HG02973 (cell line): ENCODE results near the gene CLTCL1.

Experiments
- ATAC-seq: cut with Tn5 transposase; IDR thresholded peaks from one replicate; pipeline ENCODE4 v1.9.1; 2021; ENCODE audit warnings: moderate library complexity; ENCODE audit not compliant: unreplicated experiment

CLTCL1 gene

DNA sequence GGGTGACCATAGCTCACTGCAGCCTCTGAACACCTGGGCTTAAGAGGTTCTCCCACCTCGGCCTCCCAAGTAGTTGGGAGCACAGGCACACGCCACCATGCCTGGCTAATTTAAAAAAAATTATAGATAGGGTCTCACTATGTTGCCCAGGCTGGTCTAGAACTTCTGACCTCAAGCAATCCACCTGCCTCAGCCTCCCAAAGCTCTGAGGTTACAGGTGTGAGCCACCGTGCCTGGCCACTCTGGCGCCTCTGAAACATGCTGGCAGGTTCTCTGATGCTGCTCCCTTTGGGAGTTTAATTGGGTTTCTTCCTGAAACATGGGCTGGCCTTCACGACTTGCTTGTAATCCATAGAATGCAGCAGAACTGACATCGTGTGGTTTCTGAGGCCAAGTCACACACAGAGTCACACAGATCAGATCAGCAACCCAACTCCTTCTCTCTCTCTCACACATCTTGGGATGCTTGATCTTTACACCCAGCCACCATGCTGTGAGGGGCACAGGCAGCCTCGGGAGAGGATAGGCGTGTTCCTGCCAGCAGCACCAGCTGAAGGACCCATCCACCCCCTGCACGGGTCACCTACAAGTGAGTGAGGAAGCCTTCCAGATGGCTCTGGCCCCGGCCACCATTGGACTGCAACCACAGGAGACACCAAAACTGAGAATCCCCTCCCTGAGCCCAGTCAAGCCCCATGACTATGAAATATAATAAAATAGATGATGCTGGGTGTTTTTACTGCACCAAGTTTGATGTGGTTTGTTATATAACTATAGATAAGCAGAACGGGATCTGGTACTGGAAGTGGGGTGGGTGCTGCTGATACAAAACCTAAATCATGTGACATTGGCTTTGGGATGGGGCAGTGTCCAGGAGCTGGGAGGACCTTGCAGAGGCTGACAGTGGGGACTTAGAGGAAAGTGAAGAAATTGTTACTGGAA is 138.3 kb downstream of the CLTCL1 start:
- no peak for ATAC-seq

DNA sequence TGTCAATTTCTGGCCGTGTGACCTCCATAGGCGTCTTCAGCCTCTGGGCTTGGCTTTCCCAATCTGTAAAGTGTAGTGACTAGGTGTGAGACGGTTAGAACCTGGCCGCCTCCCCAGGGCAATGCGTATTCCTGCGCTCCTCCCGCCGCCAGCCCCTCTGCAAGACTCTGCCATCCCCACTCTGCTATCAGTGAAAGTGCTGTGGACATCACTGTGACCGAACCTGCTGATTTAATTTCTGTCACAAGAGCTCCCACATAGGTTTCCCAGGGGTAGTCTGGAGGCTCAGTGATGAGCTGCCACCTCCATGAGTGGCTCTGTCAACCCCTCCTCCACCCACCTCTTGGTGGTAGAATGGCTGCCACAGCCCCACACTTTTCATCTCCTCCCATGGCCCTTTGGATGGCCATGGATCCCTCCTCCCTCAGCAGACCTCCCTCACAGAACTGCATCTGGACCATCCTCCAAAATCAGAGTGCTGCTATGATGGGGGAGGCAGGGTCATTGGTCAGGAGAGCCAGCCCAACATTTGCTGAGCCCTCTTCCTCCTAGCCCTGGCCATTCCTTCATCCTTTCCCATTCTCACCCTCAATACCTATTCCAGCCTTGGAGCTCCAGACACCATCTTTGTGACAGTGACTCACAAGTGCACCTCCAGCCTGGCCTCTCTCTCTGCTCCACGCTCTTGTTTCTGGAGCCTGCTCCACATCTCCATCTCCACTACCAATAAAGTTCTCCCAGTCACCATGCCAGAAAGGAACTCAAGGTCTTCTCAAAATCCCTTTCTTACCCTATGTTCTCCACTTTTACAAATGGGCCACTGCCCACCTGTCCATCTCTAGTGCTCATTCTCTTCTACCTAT is 140.0 kb downstream of the CLTCL1 start:
- ATAC-seq, result no peak

DNA sequence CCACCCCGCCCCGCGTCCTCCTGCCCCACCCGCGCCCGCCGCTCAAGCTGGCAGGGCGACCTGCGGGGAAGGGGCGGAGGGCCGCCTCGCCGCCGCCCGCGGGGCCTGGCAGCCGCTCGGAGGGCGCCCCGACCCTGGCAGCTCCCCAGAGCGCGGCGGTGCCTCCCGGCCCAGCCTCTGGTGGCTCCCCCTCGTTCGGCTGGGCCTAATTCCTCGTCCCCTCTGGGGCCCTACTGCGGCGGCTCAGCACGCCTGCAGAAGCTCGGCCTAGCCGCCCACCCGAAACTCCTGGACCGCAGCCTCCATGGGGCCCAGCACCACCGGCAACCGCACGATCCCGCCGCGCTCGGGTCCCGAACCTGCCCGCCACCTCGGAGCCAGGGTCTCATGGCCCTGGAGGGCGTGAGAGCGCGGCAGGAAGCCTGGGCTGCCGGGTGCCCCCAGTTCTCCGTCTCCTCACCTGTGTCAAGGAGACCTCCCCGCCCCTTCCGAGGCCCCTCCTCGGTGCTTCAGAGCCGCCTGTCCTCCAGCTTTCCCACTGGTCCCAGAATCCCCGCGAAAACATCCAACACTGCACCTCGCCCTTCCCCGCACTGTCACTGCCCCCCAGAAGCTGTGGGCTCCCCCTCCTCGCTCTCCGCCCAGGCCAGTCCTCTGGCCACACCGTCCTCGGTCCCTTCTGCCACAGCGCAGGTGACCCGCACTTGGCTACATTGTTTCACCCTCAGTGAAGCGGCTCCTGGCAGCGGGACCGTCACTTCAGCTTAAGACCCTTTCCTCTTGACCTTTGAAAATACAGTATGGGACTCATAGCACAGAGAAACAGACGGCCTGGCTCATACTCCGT is 140.8 kb downstream of the CLTCL1 start:
- no peak for ATAC-seq

DNA sequence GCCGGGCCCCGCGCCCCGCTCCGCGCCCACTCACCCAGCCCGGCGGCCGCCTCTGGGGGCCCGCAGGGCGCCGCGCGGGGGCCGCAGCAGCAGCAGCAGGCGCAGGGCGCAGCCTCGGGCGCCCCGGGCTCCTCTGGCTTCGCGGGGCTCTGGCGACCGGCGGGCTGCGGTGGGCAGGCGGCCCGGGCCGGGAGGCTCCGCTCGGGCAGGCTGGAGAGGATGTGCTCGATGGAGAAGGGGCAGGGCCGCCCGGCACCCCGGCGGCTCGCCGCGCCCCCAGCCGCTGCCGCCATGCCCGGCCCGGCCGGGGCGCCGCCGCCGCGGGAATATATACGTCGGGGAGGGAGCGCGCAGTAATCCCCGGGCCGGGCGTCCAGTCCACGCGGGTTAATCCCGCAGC is 141.5 kb downstream of the CLTCL1 start, which contains the start of gene GSC2:
GSC2 (minus strand) TSS at position 302 of the 400 bp plus-strand sequence; CDS start at position 293, 9 bp downstream.
- no peak for ATAC-seq

DNA sequence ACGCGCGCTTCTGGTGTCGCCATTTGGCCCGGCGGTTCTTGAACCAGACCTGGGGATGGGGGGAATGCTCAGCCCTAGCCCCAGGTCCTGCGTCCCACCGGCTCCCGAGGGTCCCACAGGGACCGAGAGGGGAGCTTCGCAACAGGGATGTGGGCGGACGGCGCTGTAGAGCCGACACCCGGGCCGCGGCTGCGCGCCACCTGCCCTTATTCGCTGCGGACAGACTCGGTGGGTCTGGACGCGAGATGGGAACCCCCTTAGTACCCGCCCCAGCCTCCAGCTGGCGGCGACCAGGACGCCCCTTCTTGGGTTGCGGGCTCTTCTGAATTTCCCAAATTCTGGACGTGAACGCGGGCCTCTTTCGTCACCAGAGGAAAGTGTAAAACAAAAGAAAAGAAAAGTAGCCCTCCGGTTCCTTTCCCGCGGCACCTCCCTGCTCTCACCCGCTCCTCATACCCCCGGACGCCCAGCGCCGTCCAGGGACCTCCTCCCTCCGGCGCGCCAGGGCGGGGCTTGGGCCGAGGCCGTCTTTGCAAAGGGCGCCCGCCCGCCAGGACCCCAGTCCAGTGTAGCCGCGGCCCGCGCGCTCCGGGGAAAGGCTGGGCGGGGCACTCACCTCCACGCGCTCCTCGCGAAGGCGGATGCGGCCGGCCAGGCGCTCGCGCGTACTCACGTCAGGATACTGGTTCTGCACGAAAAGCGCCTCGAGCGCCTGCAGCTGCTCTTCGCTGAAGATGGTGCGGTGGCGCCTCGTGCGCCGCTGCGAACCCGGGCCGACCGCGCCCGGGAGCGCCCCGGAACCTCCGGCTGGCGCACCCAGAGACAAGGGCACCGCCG is 142.3 kb downstream of the CLTCL1 start:
- no peak for ATAC-seq

DNA sequence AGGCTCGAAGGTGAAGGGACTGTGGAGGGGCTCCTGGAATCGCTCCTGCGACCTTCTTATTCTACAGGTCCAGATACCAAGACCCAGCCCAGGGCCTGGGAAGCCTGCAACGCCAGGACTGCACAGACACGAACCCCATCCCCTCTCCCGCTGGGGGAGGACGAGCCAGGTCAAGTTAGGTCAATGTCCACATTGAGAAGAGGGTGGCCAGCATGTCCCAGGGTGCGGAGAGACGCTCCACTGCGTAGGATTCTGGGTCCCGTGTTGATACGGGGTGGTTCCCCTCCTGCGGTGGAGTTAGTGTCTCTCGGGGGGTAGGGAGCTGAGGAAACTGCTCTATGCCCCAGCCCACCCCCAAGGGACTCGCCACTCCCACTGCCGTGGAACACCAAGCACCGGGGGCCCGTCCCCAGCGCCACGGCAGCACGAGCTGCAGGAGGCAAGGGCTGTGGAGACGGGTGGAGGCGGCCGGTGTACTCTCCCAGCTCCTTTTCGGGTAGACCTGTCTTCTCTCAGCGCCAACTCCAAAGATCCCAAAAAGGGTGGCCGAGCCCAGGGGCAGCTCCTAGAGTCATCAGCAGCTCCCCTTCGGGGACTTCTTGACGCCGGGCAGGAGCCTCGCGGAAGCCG is 143.0 kb downstream of the CLTCL1 start:
- no peak for ATAC-seq

DNA sequence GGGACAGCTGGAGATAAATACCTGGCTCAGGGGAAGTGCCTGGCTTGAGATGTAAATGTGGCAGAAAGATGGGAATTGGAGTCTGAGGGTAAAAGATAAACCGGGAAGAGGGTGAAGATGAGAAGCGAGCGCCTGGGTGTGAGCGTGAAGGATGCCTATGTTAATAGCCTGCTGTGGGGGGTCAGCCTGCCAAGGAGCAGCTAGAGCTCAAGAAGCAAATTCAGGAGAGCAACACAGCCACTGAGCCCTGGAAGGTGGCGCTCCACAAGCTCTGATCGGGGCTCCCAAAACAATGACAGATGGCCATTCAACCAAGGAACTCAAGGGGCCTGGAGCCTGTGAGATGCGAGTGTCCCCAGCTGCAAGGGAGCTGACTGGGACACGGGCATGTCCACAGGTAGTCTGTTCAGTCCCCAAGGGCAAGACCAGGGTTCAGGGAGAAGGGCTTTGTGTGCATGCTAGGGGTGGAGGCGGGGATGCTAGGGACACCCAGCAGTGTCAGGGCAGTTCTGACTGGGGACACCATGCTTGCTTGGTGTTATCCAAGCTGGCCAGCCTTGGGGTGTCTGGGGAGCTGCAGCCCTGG is 144.2 kb downstream of the CLTCL1 start:
- ATAC-seq, result no peak

DNA sequence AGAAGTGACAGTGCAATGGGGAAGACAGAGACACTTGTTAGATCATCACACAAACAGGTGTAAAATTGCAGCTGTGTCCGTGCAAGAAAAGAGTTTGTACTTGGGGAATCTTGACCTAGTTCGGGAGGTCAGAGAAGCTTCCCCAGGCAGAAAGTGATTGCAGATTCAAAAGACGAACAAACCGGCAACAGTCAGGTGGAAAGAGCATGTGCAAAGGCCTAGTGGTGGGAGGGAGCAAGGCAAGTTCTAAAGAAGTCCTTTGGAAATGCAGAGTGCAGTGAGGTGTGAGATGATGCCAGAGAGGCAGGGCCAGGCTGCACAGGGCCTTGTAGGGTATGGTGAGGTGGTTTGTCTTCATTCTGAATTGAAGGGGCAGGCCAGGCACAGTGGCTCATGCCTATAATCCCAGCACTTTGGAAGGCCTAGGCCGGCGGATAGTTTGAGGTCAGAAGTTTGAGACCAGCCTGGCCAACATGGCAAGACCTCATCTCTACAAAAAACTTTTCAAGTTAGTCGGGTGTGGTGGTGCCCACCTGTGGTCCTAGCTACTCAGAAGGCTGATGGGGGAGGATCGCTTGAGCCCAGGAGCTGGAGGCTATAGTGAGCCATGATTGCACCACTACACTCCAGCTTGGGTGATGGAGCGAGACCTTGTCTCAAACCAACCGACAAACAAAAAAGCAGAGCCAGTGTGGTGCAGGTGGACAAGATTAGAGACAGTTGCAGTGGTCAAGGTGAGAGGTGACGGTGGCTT is 145.1 kb downstream of the CLTCL1 start:
- no peak for ATAC-seq

DNA sequence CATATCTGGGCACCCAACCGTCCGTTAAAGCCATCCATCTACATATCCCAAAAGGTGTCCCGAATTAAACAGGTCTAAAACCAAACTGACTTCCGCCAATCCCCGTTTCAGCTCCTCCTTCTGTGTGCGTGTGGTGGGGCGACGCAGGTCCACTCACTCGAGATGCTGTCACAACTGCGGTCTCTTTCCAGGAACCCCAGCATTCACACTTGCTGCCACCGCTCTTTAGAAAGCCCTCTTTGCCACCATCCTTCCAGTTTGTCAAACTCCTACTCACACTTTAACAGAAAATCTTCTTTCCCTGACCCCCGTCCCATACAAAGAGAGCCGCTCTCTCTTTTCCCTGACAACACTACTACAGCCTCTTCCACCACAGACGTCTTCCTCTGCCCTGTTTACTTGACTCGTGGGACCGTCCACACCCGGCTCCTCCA is 147.5 kb downstream of the CLTCL1 start:
- no peak for ATAC-seq

DNA sequence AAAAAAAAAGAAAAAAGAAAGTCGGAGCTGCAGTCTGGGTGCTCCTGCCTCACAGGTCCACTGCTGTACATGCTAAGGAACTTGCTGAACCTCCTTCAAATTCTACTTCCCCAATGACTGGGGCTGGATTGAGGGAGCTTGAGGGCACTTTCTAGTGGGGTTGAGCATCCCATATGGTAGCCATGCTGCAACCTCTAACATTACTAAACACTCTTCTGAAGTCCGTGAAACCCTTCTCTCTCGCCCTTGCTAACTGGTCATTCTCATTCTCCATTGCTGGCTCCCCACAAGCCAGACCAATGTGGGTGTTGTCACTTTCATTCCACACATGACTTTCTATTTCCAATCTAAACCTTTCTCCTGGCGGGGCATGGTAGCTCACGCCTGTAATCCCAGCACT is 148.3 kb downstream of the CLTCL1 start:
- no peak for ATAC-seq

DNA sequence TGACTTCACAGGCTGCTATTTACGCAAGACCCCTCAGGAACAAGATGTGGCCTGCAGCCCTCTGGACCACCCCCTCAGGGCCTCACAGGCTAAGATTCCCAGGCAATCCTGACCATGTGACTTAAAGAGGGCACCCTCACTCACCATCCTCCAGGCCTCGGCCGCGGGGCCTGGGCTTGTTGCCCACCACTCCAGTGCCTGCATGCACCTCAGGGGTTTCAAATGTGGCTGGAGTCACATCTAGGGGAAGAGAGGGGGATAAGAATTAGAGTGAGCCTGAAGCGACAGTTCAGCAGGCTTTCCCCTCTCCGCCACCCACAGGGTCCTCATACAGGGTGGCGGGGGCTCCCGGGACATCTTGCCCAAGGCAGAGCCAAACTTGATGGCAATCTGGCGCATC is 149.1 kb downstream of the CLTCL1 start:
- ATAC-seq, result no peak

DNA sequence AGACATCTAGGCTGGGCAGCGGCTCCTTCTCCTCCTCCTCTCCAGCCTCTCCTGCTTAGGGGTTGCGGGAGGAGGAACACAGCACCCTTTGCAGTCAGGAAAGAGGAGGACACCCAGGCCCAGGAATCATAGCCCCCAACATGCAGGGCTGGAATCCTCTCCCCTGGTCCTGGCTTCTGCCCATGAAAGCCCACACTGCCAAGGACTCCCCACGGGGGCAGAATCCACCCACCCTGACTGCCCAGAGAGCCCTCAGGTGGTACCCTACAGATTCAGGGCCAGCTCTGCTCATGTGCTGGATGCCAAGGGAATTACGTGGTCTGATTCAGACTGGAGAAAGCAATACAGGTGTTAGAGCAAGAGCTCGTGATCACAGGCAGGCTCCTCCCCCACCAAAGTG is 151.5 kb downstream of the CLTCL1 start:
- no peak for ATAC-seq

DNA sequence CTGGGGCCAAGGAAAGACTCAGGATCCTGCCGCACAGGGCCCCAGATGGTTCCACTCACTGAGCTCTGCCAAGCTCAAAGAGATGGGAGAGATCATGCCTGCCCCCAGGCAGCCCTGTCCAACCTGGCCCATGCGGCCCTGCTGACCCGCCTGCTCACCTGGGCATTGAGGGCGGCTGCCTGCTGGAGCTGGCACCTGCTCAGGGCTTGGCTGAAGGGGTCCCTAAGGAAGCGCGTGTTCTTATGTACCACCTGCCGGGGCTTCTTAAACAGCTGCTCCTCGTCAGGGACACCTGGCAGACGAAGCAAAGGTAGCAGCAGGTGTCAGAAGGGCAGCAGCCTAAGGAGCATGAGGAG is 152.5 kb downstream of the CLTCL1 start:
- no peak for ATAC-seq

DNA sequence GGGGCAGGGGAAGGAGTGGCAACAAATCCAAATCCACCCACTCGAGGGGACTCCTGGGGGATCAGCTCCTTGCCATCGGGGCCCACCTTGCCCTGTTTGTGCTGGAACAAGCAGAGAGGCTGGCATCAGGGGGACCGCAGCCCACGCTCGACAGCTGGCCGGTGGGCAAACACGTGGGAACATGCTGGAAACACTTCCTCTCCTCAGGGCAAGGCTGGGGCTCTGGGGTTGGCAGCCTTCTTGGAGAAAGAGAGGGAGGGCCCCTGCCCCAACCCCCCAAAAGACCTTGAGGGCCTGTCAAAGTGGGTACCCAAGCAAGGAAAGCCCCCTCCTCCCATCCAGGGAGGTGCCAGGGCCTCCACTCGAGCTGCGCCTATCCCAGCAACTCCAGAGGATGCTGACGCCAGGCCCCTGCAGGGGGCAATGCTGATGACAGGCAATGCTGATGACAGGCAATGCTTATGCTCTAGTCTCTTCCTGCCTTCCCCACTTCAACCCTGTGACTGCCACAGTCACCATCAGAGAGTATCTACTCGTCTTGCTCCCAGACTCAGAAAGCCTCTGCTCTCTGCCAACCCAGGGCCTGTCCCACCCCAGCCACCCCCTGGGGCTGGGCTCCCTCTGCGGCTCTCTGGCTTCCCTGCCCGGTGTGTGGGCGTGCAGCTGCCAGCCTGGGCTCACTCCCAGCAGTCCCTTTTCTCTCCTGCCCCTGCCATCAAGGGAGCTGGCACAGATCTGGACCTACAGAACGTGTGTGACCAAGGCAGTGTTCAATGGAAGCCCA is 153.1 kb downstream of the CLTCL1 start:
- no peak for ATAC-seq

DNA sequence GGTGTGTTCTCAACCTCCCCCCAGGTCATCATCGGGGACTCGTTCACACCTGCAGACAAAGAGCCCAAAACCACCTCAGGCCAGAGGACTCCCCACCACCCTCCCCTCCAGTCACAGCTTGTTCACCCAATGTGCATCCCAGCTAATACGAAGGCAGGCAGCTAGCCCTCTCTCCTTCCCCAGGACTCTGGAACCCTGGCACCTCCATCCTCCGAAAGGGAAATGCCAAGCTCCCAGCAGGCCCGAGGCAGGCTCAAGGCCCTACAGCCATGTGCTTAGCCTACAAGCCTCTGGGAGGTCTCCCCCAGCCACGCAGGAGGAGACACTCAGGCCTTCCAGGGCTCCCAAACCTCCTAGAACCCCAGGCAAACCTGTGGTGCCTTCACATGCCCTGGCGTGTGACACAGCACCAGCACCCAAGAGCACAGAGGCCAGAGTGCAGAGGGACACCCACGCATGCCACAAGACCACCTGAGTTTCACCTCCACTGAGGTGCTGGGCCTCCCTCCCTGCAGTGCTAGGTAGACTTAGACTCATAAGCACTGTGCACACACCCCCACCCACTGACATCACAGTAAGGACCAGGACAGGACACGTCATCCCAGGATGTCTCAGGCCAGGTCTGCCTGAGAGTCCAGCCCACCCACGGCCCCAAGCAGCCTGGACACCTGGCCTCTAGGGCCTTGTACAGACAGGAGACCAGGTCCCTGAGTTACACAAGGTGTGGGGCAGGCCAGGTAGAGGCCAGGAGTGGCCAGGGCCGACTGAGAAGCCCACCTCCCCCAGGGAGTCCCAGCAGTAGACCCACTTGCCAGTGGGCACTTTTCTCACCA is 153.9 kb downstream of the CLTCL1 start:
- ATAC-seq, result no peak

DNA sequence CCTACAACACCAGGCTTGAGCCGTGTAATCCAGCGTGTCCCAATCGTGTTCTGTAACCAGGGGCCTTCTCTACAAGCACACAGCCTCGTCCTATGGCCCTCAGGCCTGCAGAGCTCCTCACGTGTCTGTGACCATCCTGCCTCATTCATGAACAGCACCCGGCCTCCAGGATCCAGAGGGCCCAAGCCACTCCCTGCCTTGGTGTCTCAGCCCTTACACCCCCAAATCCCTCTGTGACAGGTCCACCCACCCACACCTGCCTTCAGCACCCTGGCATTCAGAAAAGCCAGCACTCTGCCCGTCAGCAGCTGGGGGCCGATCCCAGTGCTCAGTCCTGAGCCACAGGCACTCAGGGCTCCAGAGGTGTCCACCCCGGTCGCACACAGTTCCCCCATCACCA is 154.6 kb downstream of the CLTCL1 start:
- no peak for ATAC-seq

DNA sequence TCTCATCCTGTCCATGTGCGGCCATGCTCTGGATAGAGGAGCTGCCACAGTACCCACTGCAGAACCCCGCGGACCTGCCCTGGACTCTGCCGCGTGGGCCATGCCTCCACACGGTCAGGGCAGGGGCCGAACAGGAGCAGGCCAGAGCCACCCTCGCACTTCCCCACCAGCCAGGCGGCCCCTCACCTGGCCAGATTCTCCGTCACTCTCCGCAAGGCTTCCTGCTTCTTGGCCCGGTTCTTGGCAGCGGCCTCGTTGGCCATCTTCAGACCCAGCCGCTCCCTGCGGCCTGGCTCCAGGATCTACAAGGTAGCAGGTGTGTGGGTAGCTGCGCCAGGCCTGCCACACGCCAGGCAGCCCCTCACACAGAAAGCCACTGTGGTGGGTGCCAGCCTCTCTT is 156.6 kb downstream of the CLTCL1 start:
- no peak for ATAC-seq
